Measurements from ENCODE around the gene FAM83G.

Gene FAM83G

DNA sequence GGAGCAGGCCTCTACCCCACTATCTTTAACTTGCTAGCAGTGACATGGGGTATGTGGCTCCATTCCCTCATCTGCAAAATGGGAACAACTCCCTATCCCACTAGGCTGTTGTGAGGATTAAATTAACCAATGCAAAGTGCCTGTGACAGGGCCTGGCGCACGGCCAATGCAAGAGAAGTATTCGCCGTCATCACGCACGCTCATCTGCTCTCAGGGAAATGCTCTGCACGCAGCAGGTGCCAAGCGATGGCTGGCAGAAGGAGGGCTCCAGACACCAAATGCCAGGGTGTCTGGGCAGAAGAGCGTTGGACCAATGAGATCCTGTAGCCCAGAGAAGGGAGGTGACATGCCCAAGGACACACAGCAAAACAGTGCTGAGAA, 17.3 kb downstream of the FAM83G start:
- DNase-seq (ENCODE audit: low spot score) = no peak

DNA sequence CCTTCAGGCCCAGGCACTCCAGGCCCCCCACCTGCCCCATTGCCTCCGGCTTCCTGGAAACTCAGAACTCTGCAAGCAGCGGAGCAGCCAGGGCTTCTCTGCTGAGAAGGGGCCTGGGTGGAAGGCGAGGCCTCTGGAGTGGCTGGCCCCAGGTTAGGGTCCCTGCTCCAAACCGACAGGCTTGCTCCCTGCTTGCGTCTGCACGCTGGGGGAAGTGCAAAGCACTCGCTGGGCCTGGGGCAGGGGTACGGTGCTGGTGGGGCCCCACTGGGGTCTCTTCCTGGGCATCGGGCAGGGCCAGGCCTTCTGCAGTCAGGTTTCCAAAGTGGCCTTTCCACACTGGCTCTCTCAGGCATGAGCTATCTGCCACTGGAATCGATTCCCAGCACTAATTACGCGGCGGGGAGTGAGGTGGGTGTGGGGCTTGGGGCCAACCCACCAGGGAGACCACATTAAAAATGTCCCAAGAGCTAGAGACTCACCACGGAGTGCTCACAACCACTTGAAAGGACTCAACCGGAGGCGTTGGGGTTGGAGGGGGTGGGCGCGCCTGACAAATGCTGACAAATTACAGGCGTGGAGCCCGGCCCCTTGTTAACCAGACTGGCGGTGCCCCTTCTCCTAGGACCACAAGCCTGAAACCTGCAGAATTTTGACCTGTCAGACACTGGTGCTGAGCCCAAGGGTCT, 17.9 kb downstream of the FAM83G start:
- DNase-seq (ENCODE audit: low spot score) = no peak

- DNase-seq (ENCODE audit: low spot score) = no peak
These were observed 19.1 kb downstream of the FAM83G start for GRCh38 chr17:18985475-18985874.

DNA sequence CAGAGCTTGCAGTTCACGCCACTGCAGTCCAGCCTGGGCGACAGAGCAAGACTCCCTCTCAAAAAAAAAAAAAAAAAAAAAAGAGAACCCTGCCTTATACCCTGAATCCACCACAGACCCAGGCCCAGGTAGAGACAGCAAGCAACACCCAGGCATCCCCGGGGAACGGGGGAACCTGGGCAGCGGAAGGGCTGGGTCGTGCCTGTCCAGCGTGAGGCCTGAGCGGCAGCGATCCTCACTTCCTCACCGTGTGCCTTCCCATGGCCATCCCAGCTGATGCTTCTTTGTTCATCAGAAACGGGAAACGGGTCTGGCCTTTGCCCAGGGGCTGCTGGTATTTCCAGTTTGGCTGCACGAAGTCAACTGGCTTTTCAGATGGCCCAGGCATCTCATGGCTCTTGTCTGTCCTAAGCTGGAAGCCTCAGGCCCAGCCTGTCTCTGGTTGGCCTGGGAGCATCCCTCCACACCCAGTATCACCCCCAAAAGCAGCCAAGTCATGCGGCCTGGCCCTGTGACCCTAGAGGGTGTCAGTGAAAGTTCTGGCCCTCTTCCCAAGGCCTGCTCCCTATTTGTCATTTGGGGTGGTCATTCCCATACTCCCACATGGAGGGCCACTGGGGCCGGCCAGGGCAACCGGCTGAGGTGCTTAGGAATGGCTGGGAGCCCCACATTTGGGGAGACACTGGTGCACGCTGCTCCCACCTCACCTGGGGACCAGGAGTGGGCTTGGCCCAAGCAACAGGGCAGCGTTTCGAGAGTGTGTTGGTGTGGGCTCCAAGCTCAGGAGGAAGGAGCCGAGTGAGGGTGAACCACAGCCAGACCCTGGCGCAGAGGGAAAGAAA, 20.1 kb downstream of the FAM83G start:
- no peak for DNase-seq (ENCODE audit: low spot score)

GRCh38 chr17:18981642-18982424, 22.7 kb downstream of the FAM83G start:
- no peak for DNase-seq (ENCODE audit: low spot score)

- DNase-seq (ENCODE audit: low spot score) = no peak
These were observed 23.3 kb downstream of the FAM83G start for GRCh38 chr17:18981335-18981641.

GRCh38 chr17:18980682-18981334, 23.8 kb downstream of the FAM83G start:
- DNase-seq (ENCODE audit: low spot score) = no peak

DNA sequence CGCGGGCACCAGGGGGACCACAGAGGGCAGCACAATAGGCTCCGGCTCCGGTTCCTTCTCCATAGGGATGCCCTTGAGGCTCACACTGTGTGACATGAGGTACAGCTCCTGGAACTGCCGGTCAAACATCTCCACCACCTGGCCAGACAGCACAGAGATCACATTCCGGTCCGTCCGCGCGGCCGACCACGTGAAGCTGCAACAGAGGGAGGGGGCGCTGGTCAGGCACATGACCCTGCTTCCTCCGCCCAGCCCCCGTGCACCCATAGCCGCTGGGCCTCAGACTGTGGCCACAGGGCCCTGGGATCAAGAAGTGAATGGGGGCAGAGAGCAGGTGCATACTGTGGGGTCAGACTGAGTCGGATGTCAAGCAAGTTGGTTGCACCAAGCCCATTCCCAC, 25.9 kb downstream of the FAM83G start:
- DNase-seq (ENCODE audit: low spot score) = no peak

GRCh38 chr17:18978050-18978449, 26.5 kb downstream of the FAM83G start:
- no peak for DNase-seq (ENCODE audit: low spot score)

- no peak for DNase-seq (ENCODE audit: low spot score)
These were observed 26.9 kb downstream of the FAM83G start for GRCh38 chr17:18977646-18978045.

DNA sequence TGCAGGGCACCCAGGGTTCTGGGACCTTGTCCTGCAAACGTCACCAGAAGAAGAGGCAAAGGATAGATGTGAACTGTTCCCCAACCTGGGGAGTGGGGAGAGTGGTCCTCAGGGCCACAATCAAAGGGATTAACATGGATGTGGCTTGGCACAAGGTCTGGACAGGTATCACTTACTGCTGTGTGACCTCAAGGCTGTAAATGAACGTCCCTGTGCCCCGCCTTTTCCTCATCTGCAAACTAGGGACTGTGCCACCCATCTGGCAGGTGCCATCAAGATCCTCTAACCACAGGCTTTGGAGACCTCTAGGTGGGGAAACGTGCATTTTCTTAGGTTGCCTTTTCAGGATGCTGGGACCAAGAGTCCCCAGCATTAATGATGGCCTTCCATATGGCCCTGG, 27.5 kb downstream of the FAM83G start:
- no peak for DNase-seq (ENCODE audit: low spot score)

DNA sequence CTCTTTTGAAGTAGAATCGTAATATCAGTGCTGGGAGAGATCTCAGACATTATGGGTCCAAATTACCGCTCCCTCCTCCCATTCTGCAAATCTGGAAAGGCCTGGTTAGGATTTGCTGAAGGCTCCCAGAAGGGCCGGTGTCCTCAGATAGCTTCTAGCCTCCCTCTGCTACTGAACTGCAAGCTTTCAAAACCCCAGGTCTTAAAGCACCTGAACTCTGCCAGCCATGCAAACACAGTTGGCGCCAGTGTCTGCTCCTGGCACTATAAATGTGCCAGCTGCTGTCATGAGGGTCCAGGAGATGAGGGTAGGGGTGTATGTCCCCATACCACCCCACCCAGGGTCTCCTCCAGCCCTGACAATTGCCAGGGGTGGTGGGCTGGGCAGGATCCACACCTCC, 28.4 kb downstream of the FAM83G start:
- no peak for DNase-seq (ENCODE audit: low spot score)

DNA sequence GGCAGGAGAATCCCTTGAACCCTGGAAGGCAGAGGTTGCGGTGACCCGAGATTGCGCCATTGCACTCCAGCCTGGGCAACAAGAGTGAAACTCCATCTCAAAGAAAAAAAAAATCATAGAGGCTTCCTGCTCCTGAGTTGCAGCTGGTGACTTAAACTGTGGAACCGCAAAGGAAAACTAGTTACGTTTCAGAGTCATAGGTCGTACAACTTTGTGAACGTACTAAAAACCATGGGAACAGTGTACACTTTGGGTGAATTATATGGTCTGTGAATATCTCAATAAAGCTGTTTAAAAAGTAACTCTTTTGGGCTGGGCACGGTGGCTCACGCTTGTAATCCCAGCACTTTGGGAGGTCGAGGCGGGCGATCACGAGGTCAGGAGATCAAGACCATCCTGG, 29.0 kb downstream of the FAM83G start:
- DNase-seq (ENCODE audit: low spot score) = no peak

GRCh38 chr17:18974407-18975149, 30.0 kb downstream of the FAM83G start:
- no peak for DNase-seq (ENCODE audit: low spot score)

GRCh38 chr17:18971801-18972200, 32.8 kb downstream of the FAM83G start:
- no peak for DNase-seq (ENCODE audit: low spot score)

- DNase-seq (ENCODE audit: low spot score) = no peak
These were observed 33.7 kb downstream of the FAM83G start for GRCh38 chr17:18970582-18971480.

DNA sequence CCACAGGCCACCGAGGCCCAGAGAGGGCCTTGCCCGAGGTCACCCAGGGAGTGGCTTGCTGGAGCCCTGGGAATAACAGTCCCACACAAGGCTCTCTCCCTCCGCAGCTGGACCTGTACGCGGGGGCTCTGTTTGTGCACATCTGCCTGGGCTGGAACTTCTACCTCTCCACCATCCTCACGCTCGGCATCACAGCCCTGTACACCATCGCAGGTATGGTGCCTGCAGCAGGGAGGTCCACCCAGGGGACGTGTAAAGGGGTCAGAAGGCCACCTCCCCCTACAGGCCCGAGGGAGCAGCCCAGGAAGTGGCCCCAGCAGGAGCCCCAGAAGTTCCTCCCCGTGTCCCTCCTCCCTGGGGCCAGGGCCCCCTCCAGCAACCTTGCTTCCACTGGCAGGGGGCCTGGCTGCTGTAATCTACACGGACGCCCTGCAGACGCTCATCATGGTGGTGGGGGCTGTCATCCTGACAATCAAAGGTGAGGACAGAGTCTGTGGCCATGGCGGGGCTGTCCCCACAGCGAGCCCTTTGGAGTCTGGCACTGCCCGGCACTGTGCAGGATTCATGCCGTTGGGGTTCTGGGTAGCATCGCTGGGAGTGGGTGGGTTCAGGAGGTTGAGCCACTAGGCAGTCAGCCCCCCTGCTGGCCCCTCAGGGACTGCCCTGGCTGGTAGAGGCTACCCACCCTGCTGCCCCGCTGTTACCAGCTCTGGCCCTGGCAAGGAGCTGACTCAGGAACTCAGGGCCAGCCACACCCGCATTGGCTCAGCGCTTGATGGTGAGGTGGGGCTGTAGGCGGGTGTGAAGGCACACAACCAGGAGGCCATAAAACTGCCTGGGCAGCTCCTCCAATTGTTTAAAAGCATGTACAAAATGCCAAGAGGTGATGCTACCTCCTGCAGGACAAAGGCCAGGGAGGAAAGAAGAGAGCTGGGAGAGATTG, 35.3 kb downstream of the FAM83G start:
- DNase-seq (ENCODE audit: low spot score) = peak; percentile 26

GRCh38 chr17:18968345-18968744, 36.2 kb downstream of the FAM83G start:
- DNase-seq (ENCODE audit: low spot score) = no peak

GRCh38 chr17:18967916-18968315, 36.6 kb downstream of the FAM83G start:
- DNase-seq (ENCODE audit: low spot score) = no peak
